Measurements from ENCODE around the gene PLA2G4E. TPM values are rescaled to one million over a fixed set of nuclear protein-coding genes. Genes with fewer than 3 reads are reported as not detected.

PLA2G4E gene
- total RNA-seq, 2 donors from 2014 or later = not detected

DNA sequence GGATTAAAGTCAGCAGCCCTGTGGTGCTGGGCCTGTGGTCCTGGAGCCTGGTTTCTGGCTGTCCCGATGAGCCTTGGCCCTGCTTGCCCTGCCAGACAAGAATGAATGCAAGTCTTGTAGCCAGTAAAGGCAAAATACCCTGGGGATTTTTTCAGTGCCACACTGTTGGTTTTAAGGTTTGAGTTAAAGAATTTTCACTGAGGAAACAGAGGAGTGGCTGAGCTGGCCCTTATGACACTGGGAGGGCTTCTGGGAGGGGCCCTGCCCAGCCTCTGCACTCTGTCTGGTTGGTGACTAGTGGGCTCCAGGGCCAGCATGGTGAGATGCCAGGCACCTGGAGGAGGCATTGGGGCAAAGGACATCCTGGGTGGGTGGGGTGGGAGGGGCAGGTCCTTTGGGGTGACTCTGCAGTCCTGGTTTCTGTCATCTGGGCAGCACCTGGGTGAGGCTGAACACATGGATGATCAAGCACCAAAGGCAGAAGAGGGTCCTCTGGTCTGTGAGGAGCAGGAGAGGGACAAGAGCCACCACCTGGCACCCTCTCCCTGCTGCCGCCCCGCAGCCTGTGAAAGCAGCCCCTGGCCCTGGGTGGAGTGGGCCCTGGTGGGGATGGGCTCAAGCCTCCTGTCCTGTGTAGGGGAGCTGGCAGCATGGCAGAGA, 12.5 kb upstream of the PLA2G4E start:
- DNase-seq (ENCODE audit: low spot score) = no peak
- intact Hi-C loops (cut with DNase I) = loop anchor here in 1 of 2 donors (1.0 kb wide), 1 partner anchor 22 kb away; no protein-coding TSS in a partner anchor

DNA sequence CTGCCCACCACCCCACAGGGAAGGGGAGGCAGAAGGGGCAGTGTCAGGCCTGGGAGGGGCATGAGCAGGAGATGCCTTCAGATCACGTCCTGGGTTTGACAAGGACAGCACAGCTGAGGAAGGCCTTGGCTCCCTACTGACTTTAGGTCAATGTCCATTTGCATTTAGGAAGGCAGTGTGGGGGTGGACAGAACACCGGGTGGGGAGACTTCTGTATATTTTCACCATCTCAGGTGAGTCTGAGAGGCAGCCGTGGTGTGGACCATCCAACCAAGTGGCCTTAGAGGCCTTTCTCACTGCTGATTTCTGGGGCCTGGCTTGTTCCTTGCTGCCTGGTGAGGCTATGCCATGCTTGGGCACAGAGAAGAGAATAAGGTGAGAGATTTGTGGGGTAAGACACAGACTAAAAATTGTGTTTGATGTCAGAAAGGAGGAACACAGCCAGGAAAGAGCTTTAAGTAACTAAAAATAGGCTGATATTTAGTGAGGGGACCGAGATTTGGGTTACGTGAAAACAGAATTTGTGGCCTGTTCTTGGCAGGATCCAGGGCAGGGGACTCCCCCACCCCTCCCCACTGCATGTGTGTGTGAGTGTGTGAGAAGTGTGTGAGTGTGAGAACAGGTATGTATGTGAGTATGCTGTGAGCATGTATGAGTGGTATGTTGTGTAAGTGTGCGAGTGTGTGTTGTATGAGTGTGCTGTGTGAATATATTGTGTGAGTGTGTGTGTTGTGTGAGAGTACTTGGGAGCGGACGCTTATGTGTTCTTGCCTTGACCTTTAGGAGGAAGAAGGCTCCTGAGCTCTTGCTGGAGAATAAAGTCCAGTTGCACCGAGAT, 11.8 kb upstream of the PLA2G4E start:
- intact Hi-C loops (cut with DNase I) = loop anchor here in 1 of 2 donors (1.0 kb wide), 1 partner anchor 23 kb away; no protein-coding TSS in a partner anchor
- DNase-seq (ENCODE audit: low spot score) = no peak

DNA sequence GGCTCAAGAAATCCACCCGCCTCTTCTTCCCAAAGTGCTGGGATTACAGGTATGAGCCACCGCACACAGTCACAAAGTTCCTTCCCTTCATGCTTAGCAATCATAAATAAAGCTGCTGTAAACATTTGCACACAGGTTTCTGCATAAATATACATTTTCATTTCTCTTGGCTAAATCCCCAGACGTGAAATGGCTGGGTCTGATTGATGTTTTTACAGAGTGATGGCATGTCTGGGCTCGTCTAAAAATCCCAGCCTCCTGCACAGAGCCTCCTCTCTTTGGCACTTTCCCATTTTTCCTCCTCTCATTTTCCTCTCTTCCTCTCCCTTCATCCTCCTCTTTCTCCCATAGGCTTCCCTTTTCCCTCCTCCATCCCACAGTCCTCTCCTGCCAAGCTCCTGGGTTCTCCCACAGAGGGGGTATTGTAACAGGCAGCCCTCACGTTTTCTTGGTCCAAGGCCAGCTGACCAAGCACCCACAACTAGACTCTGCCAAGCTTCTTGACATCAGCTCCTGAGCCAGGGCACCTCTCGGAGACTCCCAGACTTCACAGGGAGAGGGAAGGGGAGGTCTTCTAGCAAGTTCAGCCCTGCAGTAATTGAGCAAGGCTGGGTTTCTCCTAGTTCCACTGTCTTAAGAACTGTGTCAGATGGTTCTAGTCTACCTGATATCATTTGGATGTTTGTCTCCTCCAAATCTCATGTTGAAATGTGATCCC, 10.5 kb upstream of the PLA2G4E start:
- intact Hi-C loops (cut with DNase I) = no loop called here
- no peak for DNase-seq (ENCODE audit: low spot score)

GRCh38 chr15:42027521-42027920, 6.7 kb upstream of the PLA2G4E start:
- no peak for DNase-seq (ENCODE audit: low spot score)
- intact Hi-C loops (cut with DNase I) = no loop called here

DNA sequence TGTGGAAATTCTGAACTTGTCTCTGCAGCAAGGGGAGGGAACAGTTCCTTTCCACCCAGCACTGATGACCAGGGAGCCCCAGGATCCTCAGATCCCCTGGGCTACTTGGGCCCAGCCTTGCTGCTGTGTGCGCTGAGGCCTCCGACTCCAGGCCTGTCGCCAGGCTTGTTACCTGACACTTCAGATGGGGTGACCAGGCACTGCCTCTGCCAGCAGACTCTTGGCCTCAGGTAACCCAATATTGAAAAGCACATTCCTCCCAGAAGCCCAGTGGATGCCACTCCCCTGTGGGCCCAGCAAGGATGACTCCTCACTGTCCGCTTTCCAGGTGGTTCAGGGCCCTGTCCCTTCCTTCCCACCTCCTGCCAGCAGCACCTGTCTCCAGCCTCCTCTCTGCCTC, 3.5 kb upstream of the PLA2G4E start:
- no peak for DNase-seq (ENCODE audit: low spot score)
- intact Hi-C loops (cut with DNase I) = no loop called here

DNA sequence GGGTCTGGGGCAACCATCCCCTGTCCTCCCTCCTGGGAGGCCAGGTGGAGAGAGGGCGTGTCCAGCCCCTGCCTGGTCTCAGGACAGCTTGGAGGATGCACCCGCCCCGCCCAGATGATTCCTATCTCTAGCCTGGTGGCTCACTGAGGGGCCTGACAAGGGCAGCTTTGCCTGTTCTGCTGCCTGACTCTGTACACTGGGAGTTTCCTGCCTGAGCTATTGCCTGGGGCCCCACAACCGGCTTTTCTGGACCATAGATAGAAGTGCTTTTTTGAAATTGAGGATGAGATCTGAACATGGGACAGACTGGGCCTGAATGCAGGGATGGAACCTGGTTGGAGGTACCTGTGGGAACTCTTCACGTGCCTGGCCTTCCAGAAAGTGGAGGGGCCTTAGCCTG, 751 bp upstream of the PLA2G4E start:
- intact Hi-C loops (cut with DNase I) = no loop called here
- DNase-seq (ENCODE audit: low spot score) = no peak

DNA sequence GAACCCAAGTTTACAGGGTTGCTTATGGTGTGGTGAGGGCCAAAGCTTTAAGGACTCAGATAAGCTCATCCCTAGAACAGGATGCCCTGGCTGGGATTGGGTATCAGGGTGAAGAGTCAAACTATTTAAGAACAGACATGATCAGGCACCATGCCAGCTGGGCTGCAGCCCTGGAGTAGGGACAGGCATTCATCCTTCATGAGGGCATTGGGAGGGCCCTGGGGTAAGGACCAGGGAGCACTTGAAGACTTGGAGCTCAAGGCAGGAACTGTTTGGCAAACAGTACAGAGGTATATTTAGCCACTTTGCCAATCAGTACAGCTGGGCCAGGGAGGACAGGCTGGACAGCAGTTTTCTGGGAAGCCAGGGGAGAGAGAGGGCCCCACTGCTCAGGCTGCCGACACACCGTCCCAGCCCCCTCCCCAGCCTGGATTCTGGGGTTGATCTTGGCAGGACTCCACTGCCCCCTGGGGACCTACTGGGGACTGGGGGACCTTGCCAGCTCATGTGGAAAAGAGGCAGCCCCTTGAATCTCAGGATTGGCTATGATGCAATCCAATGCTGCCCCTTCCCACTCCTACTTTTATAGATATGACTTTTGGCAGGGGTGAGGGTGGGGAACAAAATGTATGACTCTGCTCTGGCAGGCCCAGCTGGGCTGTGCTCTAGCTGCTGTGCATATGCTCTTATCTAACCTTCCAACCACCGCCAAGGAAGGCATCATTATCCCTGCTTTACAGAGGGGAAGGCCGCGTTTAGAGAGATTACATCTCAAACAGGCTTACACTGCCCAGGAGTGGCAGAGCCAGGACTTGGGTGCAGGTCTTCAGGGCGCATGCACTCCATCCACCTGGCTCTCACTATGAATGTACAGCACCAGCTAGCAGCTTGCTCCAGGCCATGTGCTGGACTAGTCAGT, 2.3 kb downstream of the PLA2G4E start:
- intact Hi-C loops (cut with DNase I) = loop anchor here in 1 of 2 donors (2.0 kb wide), 1 partner anchor 384 kb away; no protein-coding TSS in a partner anchor
- DNase-seq (ENCODE audit: low spot score) = peak; percentile 60

- intact Hi-C loops (cut with DNase I) = no loop called here
- peak; percentile 69 for DNase-seq (ENCODE audit: low spot score)
These were observed 3.9 kb downstream of the PLA2G4E start for GRCh38 chr15:42016971-42017370.

- peak; percentile 16 for DNase-seq (ENCODE audit: low spot score)
- intact Hi-C loops (cut with DNase I) = no loop called here
These were observed 6.4 kb downstream of the PLA2G4E start for GRCh38 chr15:42014406-42014805.

- no peak for DNase-seq (ENCODE audit: low spot score)
- intact Hi-C loops (cut with DNase I) = no loop called here
These were observed 7.8 kb downstream of the PLA2G4E start for GRCh38 chr15:42012928-42013482.

- intact Hi-C loops (cut with DNase I) = no loop called here
- DNase-seq (ENCODE audit: low spot score) = no peak
These were observed 8.6 kb downstream of the PLA2G4E start for GRCh38 chr15:42012241-42012640.

- intact Hi-C loops (cut with DNase I) = no loop called here
These were observed 9.8 kb downstream of the PLA2G4E start for GRCh38 chr15:42011074-42011473.

DNA sequence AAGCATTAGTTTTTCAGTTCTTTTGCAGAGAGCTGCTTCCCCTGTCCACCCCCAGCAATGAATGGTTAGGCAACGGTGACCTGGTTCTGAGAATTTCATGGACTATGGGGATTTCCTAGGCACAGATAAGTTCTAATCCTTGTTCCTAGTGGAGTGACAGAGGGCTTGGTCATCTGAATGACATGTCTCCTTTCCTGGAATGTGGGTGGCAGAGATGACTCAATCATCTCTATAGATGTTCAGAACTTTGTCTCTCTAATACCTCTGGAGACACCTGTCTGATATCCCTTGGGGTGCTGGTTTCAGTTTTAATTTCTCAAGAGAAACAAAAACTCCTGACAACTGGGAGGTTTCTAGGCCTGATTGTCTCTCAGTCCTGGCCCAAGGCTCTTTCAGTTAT, 10.4 kb downstream of the PLA2G4E start:
- DNase-seq (ENCODE audit: low spot score) = no peak
- intact Hi-C loops (cut with DNase I) = no loop called here

More at GRCh38 chr15:42011074-42011473, 9.8 kb downstream of the PLA2G4E start:
- no peak for DNase-seq (ENCODE audit: low spot score)

DNA sequence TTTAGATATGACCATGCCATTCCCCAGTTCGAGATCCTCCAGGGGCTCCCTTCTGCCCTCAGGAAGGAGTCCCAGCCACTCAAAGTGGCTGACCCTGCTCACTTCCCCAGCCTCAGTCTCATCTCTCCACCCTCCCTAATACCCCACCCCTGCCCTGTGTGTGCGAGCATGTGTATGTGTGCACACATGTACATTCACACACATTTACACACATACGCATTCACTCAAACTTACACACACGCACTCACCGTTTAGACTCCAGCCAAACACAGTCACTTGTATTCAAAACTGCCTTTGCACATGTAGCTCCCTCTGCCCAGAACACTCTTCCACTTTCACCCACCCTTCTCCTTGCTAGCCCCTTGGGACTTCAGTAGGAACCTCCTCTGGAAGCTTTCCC, 11.4 kb downstream of the PLA2G4E start:
- intact Hi-C loops (cut with DNase I) = loop anchor here in 1 of 2 donors (10.0 kb wide), 1 partner anchor 55 kb away; no protein-coding TSS in a partner anchor
- DNase-seq (ENCODE audit: low spot score) = no peak

DNA sequence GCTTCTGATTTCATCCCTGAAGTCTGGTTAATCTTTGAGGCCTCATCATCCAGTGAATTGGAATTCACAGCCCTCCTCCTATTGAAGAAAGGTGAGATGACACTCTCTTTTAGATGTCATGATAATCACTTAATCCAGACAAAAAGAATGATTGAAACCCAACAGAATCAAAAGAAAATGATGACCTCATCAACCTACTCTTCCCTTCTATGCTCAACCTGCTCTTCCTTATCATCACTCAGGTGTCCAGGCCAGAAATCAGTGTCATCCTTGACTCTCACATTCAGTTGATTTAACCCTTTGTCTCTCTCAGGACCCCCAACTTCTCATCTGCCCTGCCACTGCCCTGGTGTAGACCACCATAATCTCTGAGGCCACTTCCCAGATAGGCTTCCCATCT, 11.8 kb downstream of the PLA2G4E start:
- DNase-seq (ENCODE audit: low spot score) = no peak
- intact Hi-C loops (cut with DNase I) = loop anchor here in 1 of 2 donors (10.0 kb wide), 1 partner anchor 56 kb away; no protein-coding TSS in a partner anchor

DNA sequence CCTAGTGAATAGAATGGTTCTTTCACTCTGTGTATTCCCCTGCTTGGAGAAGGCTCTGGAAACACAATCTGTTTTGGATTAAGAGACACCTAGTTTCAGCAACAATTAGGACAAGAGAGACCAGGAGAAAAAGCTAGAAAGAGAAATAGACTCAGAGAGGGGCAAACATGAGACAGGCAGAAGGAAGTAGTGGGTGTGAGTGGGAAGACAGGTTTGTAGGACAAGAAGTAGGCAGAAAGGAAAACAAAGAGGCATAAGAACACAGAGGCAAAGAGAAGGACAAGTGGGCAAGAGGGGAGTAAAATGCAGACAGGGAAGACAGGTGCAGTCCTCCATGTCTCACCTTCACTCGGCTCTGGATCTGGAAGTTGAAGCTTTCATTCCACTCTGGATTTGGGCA, 13.5 kb downstream of the PLA2G4E start:
- intact Hi-C loops (cut with DNase I) = loop anchor here in 1 of 2 donors (10.0 kb wide), 1 partner anchor 57 kb away; no protein-coding TSS in a partner anchor

GRCh38 chr15:42002333-42002732, 18.5 kb downstream of the PLA2G4E start:
- intact Hi-C loops (cut with DNase I) = loop anchor here in 1 of 2 donors (10.0 kb wide), 1 partner anchor 62 kb away; no protein-coding TSS in a partner anchor
- no peak for DNase-seq (ENCODE audit: low spot score)

More for the DNA sequence above, 13.5 kb downstream of the PLA2G4E start:
- no peak for DNase-seq (ENCODE audit: low spot score)

DNA sequence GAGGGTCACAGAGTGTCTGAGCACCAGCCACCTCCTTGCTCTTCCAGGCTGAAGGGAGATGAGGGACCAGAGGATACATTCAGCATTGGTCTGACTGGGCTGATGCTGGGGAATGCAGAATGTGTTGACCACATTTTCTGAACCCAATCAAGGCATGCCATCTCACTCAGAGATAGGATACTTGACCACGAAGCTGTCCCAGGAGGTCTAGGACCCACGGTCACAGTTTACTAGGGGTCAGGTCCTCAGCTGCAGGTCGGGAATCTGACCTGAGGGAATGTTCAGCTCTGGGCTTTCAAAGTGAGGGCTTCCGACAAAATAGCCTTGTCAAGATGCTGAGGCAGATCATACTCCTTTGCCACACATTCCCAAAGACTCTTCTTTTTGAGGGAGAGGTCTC, 19.6 kb downstream of the PLA2G4E start:
- intact Hi-C loops (cut with DNase I) = loop anchor here in 1 of 2 donors (10.0 kb wide), 1 partner anchor 64 kb away; no protein-coding TSS in a partner anchor
- DNase-seq (ENCODE audit: low spot score) = no peak

All from posterior vena cava (tissue), 2 donors.